ENCODE data around the gene HIVEP3.
A peak's percentile ranks its signal among the peaks of the same experiment; 100 is the strongest.

Gene HIVEP3

GRCh38 chr1:41668054-41668660, 250.6 kb downstream of the HIVEP3 start:
- H4K20me1 ChIP-seq (ENCODE audit: insufficient read depth, low read length), result peaks cover 26% of the 10 kb centered on the region
- H3K79me2 ChIP-seq (ENCODE audit: insufficient read depth, low read length), result peaks cover 95% of the 10 kb centered on the region
- DNase-seq (no peak), ATAC-seq (ENCODE audit: insufficient read depth, low read depth) (no peak)
- H3K4me1 ChIP-seq (ENCODE audit: insufficient read depth, low read length), result peaks cover 100% of the 10 kb centered on the region
- peak overlapping the region; percentile 37; the same call in 1 of the 2 replicates for H3K4me2 ChIP-seq (ENCODE audit: insufficient read depth, low read length)
- peak overlapping the region; percentile 44 for H3K9ac ChIP-seq (ENCODE audit: low read depth, low read length)
- no peak overlapping the region for H2AFZ ChIP-seq (ENCODE audit: low read depth, low read length)
- H3K36me3 ChIP-seq (ENCODE audit: insufficient read depth, low read length), result peaks cover 13% of the 10 kb centered on the region
- H3K4me3 ChIP-seq (ENCODE audit: low read depth in 1 of 2, low read length in 2 of 2), result no peak overlapping the region
- TF ChIP-seq EZH2 (IDR thresholded peaks at IDR 0.05; ENCODE audit: borderline replicate concordance, low read depth, low read length, severe bottlenecking), result no peak
- TF ChIP-seq, protein P1, sequence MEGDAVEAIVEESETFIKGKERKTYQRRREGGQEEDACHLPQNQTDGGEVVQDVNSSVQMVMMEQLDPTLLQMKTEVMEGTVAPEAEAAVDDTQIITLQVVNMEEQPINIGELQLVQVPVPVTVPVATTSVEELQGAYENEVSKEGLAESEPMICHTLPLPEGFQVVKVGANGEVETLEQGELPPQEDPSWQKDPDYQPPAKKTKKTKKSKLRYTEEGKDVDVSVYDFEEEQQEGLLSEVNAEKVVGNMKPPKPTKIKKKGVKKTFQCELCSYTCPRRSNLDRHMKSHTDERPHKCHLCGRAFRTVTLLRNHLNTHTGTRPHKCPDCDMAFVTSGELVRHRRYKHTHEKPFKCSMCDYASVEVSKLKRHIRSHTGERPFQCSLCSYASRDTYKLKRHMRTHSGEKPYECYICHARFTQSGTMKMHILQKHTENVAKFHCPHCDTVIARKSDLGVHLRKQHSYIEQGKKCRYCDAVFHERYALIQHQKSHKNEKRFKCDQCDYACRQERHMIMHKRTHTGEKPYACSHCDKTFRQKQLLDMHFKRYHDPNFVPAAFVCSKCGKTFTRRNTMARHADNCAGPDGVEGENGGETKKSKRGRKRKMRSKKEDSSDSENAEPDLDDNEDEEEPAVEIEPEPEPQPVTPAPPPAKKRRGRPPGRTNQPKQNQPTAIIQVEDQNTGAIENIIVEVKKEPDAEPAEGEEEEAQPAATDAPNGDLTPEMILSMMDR (IDR thresholded peaks at IDR 0.05; ENCODE audit: borderline replicate concordance, extremely low read depth, low read length, poor library complexity, severe bottlenecking), result no peak
- H3K27me3 ChIP-seq (ENCODE audit: insufficient read depth, low read length, poor library complexity), result no peaks in the 10 kb centered on the region
- no peaks in the 10 kb centered on the region for H3K9me3 ChIP-seq (ENCODE audit: insufficient read depth, low read length, severe bottlenecking)
- peak overlapping the region; percentile 99 for H3K27ac ChIP-seq (ENCODE audit: low read length)

GRCh38 chr1:41666981-41667631, 251.6 kb downstream of the HIVEP3 start:
- Histone ChIP-seq H3K9ac (ENCODE audit: low read depth, low read length) (peak overlapping the region; percentile 44), H3K79me2 (ENCODE audit: insufficient read depth, low read length) (peaks cover 93% of the 10 kb centered on the region), H3K27me3 (ENCODE audit: insufficient read depth, low read length, poor library complexity) (no peaks in the 10 kb centered on the region), H4K20me1 (ENCODE audit: insufficient read depth, low read length) (peaks cover 29% of the 10 kb centered on the region), H3K4me3 (ENCODE audit: low read depth in 1 of 2, low read length in 2 of 2) (no peak overlapping the region; a peak in 1 of 4 replicates), H2AFZ (ENCODE audit: low read depth, low read length) (no peak overlapping the region), H3K27ac (ENCODE audit: low read length) (peak overlapping the region; percentile 99), H3K9me3 (ENCODE audit: insufficient read depth, low read length, severe bottlenecking) (no peaks in the 10 kb centered on the region), H3K4me2 (ENCODE audit: insufficient read depth, low read length) (peak overlapping the region; percentile 37), H3K4me1 (ENCODE audit: insufficient read depth, low read length) (peaks cover 95% of the 10 kb centered on the region), H3K36me3 (ENCODE audit: insufficient read depth, low read length) (peaks cover 13% of the 10 kb centered on the region)
- ATAC-seq (ENCODE audit: insufficient read depth, low read depth) (peak; percentile 68), DNase-seq (peak; percentile 92)
- no peak for TF ChIP-seq EZH2 (IDR thresholded peaks at IDR 0.05; ENCODE audit: borderline replicate concordance, low read depth, low read length, severe bottlenecking)
- TF ChIP-seq, protein P1 (IDR thresholded peaks at IDR 0.05; ENCODE audit: borderline replicate concordance, extremely low read depth, low read length, poor library complexity, severe bottlenecking), result no peak

DNA sequence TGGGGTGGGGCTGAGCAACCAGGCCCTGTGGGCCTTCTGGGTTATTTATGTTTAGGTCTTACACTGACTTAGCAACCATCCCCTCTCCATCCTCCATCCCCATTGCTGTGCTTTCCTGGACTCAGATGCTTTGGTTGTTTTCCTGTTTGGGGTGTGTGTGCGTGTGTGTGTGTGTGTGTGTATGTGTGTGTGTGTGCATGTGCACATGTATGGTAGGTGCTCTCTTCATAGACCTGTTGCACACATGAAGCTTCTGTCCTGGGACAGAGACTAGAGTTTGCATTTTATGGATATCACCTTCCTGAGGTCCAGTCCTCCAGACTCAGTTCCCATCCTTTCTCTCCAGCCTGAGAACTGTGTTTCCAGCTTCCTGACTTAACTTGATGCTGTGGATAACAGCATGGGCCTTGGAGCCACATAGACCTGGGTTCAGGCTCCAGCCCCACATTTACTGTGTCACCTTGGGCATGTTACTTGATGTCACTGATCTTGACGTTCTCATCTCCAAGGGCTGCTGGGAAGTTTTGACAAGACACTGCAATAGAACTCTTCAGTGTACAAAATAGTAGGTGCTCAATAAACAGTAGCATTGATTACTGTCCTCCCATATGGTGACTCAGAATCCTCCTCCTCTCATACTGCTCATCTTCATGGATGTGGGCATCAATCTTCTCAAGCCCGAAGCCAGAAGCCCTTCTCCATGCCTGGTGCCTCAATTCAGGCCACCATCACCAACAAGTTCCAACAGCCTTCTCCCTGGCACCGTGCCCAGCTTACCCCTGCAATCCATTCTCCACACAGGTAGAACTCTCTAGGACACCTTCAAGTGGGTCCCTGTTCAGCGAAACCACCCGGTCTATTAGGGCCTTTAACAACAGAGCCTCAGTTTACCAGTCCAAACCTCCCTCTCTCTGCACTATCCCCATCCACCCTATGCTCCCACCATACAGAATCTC, 252.5 kb downstream of the HIVEP3 start:
- Histone ChIP-seq H3K27ac (ENCODE audit: low read length) (peak overlapping the region; percentile 99), H3K4me3 (ENCODE audit: low read depth in 1 of 2, low read length in 2 of 2) (no peak overlapping the region; a peak in 1 of 4 replicates), H3K27me3 (ENCODE audit: insufficient read depth, low read length, poor library complexity) (no peaks in the 10 kb centered on the region), H3K9me3 (ENCODE audit: insufficient read depth, low read length, severe bottlenecking) (no peaks in the 10 kb centered on the region), H3K36me3 (ENCODE audit: insufficient read depth, low read length) (peaks cover 16% of the 10 kb centered on the region), H3K4me2 (ENCODE audit: insufficient read depth, low read length) (peak overlapping the region; percentile 37), H3K9ac (ENCODE audit: low read depth, low read length) (peak overlapping the region; percentile 44), H3K79me2 (ENCODE audit: insufficient read depth, low read length) (peaks cover 92% of the 10 kb centered on the region), H2AFZ (ENCODE audit: low read depth, low read length) (no peak overlapping the region), H4K20me1 (ENCODE audit: insufficient read depth, low read length) (peaks cover 36% of the 10 kb centered on the region), H3K4me1 (ENCODE audit: insufficient read depth, low read length) (peaks cover 89% of the 10 kb centered on the region)
- TF ChIP-seq, protein P1 (IDR thresholded peaks at IDR 0.05; ENCODE audit: borderline replicate concordance, extremely low read depth, low read length, poor library complexity, severe bottlenecking), result no peak
- TF ChIP-seq EZH2 (IDR thresholded peaks at IDR 0.05; ENCODE audit: borderline replicate concordance, low read depth, low read length, severe bottlenecking), result no peak
- no peak for DNase-seq
- no peak for ATAC-seq (ENCODE audit: insufficient read depth, low read depth)

Data from DND-41 (cell line).